ENCODE results near the gene SCT.

The SCT gene

DNA sequence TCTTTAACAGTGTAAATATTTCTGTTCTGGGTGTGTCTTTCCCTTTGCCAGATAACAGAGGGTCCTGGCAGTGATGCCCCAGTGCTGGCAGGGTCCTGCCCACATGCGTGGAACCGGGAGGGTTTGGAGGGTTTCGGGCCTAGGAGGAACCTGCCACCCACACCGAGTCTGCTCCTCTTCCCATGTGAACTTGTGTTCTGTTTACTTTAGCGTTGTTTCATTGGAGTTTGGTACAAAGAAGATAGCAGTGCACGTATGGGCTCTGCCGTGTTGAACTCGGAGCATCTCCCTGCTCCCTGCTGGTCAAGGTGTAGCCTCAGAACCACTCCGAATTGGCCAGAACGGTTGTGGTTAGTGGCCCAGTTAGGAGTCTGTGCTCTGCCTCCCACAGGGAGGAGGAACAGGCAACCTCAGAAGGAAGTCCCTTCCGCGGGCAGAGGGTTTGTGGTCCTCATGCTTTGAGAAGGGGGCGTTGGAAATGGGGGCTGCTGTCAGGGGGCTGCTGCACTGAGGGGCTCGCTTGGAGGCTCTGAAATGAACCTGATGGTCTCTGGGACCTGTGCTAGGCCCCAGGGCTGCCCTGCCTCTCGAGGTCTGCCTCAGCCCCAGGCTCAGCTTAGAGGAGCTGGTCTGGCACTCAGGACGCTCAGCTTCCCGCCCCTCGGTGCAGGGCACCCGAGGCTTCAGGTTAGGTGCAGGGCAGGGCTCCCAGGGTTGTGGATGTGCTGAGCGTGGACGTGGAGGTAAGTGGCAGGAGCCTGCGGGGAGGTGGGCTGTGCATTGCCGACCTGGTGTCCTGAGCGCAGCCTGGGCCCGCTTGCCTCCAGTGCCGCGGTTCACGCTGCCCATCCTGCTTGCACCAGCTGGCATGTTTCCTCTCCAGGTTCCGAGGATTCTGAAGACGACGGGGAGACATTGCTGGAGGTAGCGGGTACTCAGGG is 40.3 kb downstream of the SCT start:
- no peak for DNase-seq (ENCODE audit: low read depth)

GRCh38 chr11:584287-584686 is 42.7 kb downstream of the SCT start:
- DNase-seq (ENCODE audit: low read depth), result no peak

- DNase-seq (ENCODE audit: low read depth), result no peak
These were observed 45.2 kb downstream of the SCT start for GRCh38 chr11:581752-582151.

- DNase-seq (ENCODE audit: low read depth), result no peak
These were observed 45.6 kb downstream of the SCT start for GRCh38 chr11:581342-581741.

- no peak for DNase-seq (ENCODE audit: low read depth)
These were observed 47.0 kb downstream of the SCT start for GRCh38 chr11:579830-580601.

- no peak for DNase-seq (ENCODE audit: low read depth)
These were observed 48.5 kb downstream of the SCT start for GRCh38 chr11:578276-579035.

DNA sequence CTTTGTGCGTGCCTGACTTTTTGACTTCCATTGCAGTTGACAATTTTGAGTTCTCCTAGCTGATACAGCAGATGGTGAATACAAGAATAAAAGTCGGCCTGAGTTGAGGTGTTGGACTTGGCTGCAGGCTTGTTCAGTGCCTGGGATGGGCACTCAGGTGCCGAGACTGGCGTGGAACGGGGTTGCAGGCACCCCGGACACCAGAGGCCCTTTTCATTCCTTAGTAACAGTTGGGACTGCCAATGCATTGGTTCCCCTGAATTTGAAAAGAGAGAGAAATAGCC is 49.4 kb downstream of the SCT start:
- no peak for DNase-seq (ENCODE audit: low read depth)

GRCh38 chr11:576811-577610 is 50.0 kb downstream of the SCT start:
- no peak for DNase-seq (ENCODE audit: low read depth)

Data from stimulated activated CD8-positive, alpha-beta memory T cell treated with anti-CD3 and anti-CD28 coated beads, Interleukin-15, amount 100 ng/mL, for 24 hours (primary cell).